GM21515 (cell line): ENCODE measurements around the gene SCYGR2.
A peak's percentile ranks its signal among the peaks of the same experiment; 100 is the strongest.
"Not testable (repeated sequence)": the region's sequence is repeated elsewhere in the genome, so short reads cannot be mapped to it uniquely, and the experiment has no call there.

Experiments
- ATAC-seq: cut with Tn5 transposase; IDR thresholded peaks from one replicate; pipeline ENCODE4 v1.9.1; 2021; ENCODE audit not compliant: unreplicated experiment

The SCYGR2 gene

GRCh38 chr2:227598835-227599503, at the start of gene SCYGR2:
SCYGR2 (plus strand) TSS chr2:227598893; CDS start chr2:227598893, 0 bp downstream.
- ATAC-seq = not testable (repeated sequence)

GRCh38 chr2:227551836-227552235, 46.9 kb upstream of the SCYGR2 start:
- no peak for ATAC-seq

DNA sequence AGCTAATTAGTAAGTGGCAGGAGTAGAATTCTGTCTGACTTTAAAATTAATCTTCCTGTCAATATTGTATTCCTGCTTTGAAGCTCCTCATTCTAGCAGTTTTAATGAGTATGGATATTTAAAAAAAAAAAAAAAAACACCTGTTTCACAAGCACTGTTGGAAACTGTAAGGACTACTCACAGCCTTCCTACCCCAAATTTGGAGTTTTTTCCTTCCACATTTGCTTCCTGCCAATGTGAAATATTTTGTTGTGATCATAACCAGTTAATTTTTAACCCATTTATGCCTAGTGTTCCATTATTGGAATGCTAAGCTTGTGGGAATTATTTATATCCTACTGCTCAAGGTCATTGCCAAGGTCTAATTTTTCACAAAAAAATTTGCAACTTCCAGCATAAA, 36.1 kb upstream of the SCYGR2 start:
- no peak for ATAC-seq

DNA sequence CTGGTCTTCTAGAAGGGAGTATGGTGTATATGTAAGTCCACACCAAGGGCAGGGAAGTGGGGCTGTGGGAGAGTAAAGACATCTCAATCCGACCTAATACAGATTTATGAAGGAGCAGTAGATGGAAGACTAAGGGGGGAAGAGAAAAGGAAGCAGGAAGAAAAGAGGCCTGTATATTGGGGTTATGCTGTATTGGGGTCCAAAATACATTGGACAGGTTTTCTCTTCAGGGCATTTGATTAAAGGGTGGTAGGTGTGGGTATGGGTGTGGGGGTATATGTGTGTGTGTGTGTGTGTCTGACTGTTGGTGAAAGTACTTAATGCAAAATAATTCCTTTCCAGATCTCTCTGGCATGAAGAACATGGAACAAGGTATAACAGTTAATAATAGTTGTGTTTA, 33.6 kb upstream of the SCYGR2 start:
- no peak for ATAC-seq

GRCh38 chr2:227566012-227566411, 32.7 kb upstream of the SCYGR2 start:
- ATAC-seq = no peak

DNA sequence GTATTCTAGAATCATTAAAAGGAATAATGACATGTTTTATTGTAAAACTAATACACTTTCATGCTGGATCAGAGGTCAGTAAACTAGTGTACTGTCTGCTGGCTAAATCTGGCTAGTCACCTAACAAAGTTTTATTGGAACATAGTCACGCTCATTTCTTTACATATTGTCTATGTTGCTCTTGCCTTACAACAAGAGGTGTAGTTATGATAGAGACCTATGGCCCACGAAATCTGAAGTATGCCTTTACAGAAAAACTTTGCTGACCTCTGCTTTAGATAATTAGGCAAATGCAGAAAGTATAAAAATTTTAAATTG, 29.9 kb upstream of the SCYGR2 start:
- ATAC-seq = no peak

DNA sequence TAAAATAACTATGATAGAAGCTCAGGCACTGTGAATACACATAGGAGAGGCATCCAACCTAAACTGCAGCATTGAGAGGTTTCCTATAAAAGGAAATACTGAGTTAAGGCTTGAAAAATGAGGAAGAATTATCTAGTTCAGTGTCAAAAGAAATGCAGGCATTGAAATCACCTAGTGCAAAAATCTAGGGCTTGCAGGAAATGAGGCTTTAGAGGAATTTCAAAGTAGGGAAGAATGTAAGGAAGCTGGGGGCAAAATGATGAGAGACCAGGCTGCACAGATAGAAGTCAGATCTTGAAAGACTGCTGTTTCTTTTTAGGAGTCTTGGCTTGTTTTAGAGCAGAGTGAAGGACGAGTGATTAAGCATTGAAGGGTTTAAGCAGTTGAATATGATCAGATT, 28.1 kb upstream of the SCYGR2 start:
- ATAC-seq = no peak

GRCh38 chr2:227576110-227576509, 22.6 kb upstream of the SCYGR2 start:
- no peak for ATAC-seq

DNA sequence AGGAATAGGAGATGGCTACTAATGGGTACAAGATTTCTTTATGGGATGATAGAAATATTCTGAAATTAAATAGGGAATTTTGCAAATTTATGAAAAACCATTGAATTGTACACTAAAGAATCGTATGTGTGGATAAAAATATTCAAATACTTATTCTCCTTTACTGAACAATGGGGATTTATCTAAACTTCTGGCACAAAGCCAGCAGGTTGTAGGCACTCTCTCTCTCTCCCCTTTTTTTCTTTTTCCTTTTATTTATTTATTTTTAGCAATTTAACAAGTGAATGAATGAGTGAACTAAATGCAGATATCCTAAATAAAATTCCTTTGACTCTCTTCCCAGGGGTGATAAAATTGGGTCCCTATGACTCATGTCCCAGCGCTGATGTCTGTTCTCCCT, 21.9 kb upstream of the SCYGR2 start:
- ATAC-seq = no peak

DNA sequence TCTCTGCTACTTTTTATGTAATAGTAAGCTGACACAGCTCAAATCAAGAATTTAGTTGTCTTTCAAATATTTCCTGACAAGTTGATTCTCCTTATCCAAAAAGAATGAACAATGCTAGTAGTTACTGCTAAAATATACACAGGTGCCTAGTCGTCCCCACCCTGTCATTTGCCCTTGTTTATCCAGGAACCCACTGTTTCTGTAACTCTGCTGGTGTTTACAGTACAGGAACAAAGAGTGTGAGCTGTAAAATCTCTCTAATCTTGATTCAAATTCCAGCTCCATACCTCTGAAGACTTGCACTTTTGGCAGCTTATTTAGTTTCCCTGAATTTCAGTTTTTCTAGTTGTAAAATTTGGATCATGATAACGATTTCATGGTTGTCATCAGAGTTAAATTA, 21.1 kb upstream of the SCYGR2 start:
- ATAC-seq = no peak

DNA sequence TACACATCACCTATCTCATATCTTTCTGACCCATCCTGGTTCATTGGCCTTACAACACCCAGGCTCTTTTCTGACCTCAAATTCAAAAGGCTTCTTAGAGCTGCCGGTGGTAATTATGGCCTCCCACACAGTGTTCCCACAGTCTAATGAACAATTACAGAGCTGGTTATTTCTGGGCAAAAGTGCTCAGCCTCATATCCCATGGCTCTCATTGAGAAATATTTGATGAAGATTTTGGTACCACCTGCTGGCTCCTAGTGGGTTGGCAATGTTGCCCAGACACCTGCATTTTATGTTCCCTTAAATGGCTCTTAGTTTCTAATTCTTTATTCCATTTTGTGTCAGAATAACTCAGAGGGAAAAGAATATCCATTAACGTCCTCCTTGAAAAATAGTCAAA, 20.1 kb upstream of the SCYGR2 start:
- no peak for ATAC-seq

DNA sequence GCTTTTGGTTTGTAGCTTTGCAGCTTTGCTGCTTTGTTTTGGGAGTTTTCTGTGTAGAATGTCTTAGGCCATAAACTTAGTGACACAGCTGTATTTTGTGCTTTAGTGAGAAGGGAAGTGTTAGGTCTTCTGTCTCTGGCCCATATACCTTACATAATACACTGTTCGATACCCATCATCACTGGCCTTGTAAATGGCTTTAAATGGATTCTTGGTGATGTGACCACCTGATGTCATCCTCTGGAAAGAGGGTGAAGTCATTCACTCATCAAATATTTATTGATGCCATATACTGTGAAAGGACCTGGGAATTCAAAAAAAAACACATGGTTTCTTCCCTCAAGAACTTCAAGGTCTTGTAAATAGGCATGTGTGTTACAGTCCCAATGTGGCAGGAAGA, 18.9 kb upstream of the SCYGR2 start:
- ATAC-seq = no peak

- ATAC-seq = no peak
Measured at GRCh38 chr2:227582369-227582768, 16.3 kb upstream of the SCYGR2 start.

DNA sequence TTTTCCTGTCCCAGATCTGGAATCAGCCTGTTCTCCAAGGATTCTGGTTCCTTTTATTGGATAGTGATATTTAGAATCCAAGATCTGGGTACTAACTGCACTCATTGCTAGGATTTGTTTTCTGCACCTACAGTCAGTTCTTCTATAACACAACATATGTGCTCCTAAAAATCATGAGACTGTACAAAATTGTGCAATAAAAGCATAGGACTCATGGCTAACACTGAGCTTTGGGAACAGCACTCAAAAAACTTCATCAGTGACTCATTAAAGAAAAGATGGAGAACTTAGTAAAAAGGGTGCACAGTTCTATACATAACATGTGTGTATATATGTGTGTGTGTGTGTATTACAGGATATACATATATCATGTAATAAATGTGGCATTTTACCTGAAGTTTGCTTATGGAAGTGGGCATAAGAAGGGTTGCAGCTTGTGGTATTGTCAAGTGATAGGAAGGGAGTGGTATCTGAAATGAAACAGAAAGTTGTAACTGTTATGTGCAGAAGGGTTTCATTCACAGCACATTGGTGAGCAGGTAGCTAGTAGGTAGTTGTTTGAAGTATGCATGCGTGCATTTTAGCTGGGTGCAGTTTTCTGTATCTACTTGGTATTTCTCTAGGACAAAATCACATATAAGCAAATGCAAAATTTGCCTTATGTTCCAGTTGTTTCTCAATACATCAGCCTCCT, 5.9 kb upstream of the SCYGR2 start:
- ATAC-seq = peak; percentile 90

DNA sequence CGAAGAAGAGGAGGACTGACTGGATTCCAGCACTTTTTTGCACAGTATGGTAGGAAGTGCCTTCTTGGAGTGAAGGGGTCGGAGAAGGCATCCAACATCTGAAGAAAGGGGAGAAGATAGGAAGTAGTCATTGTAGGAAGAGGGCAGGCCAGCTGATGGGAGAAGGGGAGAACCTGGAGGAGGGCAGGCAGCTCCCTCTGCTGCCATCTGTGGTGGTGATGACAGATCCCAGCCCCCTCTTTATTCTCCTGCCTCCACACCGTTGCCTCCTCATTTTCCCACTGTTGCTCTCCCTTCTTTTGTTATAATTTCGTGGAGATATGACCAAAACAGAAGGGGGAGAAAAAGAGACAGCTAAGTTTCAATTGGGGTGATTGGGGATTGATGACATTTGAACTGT, 2.9 kb upstream of the SCYGR2 start:
- ATAC-seq = no peak

GRCh38 chr2:227597036-227597435, 1.7 kb upstream of the SCYGR2 start:
- ATAC-seq = no peak

DNA sequence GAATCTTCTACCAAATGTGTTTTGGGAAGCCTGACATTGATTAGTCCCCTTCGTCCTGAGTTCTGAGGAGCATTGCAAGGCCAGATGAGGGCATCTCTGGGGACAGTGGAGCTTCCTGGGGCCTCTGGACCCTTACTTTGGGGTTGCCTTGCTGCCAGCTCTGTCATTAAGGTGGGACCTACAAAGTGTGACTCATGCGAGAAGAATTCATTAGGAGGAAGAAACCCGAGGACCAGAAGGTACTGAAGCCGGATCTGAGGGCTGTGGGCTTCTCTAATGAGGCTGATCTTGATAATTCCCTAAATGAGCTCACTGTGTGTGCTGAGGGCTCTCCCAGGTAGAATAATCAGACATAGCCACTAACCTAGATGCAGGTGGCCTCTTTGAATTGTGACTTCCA, 695 bp upstream of the SCYGR2 start:
- no peak for ATAC-seq

DNA sequence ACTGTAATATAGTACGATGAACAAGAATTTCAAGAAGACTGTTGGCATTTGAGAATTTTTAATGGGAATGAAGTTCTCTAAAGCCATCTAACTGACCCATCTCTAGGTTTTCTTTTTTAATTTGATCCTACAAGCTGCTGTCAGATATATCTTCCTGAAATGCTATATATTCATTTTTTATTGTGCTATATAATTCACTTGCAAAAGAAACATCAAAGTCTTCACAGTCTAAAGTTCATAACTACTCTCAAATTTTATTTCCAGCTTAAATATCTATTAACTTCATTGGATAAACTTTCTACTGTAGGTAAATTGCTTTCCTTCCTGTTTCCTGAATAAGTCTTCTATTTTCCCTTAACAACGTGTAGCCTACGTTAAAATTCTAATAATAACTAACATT, 3.7 kb downstream of the SCYGR2 start:
- no peak for ATAC-seq

DNA sequence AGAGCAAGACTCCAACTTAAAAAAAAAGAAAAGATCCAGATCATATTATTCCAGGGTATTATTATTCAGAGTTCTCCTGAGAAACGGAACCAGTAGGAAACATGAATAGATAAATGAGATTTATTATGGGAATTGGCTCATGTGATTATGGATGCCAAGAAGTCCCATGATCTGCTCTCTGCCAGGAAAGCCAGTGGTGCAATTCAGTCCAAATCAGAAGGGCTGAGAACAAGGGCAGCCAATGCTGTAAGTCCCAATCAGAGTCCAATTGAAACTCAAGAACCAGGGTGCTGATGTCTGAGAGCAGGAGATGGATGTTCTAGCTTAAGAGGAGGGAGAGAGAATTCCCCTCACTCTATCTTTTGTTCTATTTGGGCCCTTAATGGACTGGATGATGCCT, 7.8 kb downstream of the SCYGR2 start:
- no peak for ATAC-seq

DNA sequence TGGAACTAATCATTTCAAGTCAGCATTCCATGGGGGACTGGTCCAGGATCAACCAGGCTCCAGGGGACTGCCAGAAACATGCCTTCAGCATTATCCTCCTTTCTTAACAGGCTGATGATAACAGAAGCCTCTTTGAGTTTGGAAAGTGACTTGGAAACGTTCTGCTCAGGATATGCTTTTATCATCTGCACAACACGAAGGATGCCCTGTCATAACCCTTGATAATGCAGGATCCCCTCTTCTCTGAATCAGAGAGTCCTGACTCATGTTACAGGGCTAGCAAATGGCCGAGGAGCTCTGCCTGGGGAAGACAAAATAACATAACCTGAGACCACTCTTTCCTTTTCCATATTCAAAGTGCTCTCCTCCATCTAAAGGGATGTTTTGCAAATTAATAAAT, 9.2 kb downstream of the SCYGR2 start:
- no peak for ATAC-seq

DNA sequence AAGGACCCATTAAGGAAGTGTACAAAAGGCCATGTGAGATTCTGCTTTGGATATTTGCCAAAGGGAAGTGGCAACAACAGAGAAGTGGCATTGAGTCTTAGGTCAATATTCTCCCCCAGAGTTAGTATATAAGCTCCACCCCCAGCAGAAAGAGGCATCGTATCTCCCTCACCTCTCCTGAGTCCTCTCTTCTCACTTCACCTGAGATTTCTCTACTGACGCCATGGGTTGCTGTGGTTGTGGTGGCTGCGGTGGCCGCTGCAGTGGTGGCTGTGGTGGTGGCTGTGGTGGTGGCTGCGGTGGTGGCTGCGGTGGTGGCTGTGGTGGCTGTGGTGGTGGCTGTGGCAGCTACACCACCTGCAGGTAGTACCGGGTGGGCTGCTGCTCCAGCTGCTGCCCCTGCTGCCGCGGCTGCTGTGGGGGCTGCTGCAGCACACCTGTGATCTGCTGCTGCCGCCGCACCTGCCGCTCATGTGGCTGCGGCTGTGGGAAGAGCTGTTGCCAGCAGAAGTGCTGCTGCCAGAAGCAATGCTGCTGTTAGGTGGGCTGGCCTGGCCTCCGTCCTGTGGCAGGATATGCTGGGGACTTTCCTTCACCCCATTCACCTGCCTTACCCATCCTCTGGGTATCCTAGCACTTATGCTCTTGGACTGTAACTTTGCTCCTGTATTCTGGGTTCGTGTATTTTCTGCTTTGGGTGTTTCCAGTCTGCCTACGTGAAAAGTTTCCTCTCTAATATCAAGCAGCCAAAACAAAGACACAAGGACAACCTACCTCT, 10.1 kb downstream of the SCYGR2 start:
- ATAC-seq = no peak

DNA sequence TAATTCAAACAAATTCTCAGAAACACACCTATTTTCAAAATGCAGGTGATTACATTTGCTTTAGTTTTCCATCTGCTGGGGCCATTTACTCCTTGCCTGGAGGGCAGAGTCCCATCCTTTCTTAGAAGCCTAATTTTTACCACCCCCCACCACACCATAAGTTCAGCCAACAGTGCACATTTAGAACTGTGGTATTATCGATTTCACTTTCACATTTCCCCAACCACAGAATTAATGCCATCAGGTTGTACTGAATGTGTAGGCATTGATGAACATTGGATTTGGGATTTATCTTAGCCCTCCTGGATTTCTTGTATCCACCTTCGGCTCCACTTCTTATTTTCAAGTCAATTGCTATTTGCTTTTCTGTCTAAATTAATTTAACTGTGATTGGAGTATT, 11.4 kb downstream of the SCYGR2 start:
- no peak for ATAC-seq
